ENCODE measurements around the gene MAPKAP1.
A peak's percentile ranks its signal among the peaks of the same experiment; 100 is the strongest.

Gene MAPKAP1

DNA sequence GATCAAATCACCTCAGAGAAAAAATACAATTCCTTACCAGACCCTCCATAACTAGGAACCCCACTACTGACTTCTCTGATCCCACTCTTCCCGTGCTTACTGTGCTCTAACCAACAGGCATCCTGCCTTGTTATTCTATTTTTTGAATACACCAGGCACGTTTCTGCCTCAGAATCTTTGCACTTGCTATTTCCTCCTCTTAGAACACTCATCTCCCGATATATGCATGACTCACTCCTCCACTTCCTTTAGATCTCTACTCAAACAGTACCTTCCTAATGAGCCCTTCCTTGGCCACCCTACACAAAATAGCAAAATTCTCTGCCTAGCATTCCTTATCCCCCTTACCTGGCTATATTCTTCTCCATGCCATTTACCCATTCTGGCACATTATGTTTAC is 43.9 kb downstream of the MAPKAP1 start:
- H3K36me3 Mint-ChIP-seq (ENCODE audit: low read depth) = peaks cover 38% of the 10 kb centered on the region
- H3K27ac Mint-ChIP-seq = peak overlapping the region; percentile 85
- peak overlapping the region; percentile 42 for H3K4me3 Mint-ChIP-seq

GRCh38 chr9:125660557-125660956 is 46.5 kb downstream of the MAPKAP1 start:
- Mint-ChIP-seq H3K27me3 (no peaks in the 10 kb centered on the region), H3K27ac (no peak overlapping the region), H3K4me1 (ENCODE audit: low read depth) (peaks cover 16% of the 10 kb centered on the region), H3K9me3 (no peaks in the 10 kb centered on the region), H3K4me3 (no peak overlapping the region), H3K36me3 (ENCODE audit: low read depth) (peaks cover 45% of the 10 kb centered on the region)

More for the DNA sequence above, 43.9 kb downstream of the MAPKAP1 start:
- Mint-ChIP-seq H3K27me3 (no peaks in the 10 kb centered on the region), H3K9me3 (no peaks in the 10 kb centered on the region), H3K4me1 (ENCODE audit: low read depth) (peaks cover 16% of the 10 kb centered on the region)

DNA sequence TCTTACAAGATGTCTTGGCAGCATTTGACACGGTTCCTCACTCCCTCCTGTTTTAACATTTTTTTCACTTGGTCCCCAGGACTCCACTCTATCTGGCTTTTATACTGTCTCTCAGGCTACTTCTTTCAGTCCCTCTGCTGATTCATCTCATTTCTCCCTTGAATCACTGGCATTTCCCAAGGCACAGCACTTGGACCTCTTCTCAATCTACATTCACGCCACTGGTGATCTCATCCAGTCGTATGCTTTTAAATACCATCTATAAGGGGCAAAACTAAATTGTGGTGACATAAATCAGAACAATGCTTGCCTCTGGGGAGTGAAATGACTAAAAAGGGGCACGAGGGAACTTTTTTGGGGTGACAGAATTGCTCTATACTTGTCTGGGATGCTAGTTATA is 47.1 kb downstream of the MAPKAP1 start:
- Mint-ChIP-seq H3K9me3 (no peaks in the 10 kb centered on the region), H3K27ac (no peak overlapping the region), H3K27me3 (no peaks in the 10 kb centered on the region), H3K4me3 (no peak overlapping the region), H3K4me1 (ENCODE audit: low read depth) (peaks cover 16% of the 10 kb centered on the region), H3K36me3 (ENCODE audit: low read depth) (peaks cover 41% of the 10 kb centered on the region)

- Mint-ChIP-seq H3K4me3 (no peak overlapping the region), H3K27ac (no peak overlapping the region), H3K36me3 (ENCODE audit: low read depth) (peaks cover 42% of the 10 kb centered on the region), H3K4me1 (ENCODE audit: low read depth) (peaks cover 19% of the 10 kb centered on the region), H3K9me3 (no peaks in the 10 kb centered on the region), H3K27me3 (no peaks in the 10 kb centered on the region)
Observed at GRCh38 chr9:125659201-125659840, 47.7 kb downstream of the MAPKAP1 start.

DNA sequence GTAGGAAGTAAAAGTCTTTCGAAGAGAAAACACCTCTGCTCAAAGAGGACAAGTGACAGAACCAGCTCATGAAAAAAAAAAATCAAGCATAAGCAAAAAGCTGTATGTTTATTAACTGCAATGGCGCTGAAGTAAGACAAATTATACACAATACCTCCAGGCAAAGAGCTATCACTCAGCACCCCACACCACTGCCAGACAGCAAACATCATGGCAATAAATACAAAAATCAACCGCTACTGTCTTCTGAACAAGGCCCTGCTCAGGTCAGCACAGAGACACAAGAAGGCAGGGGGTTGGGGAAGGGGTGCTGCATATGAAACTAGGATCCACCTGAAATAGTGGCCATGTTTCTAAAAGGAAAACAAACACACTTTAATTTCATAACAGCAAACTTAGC is 50.4 kb downstream of the MAPKAP1 start:
- Mint-ChIP-seq H3K27me3 (no peaks in the 10 kb centered on the region), H3K4me3 (no peak overlapping the region), H3K9me3 (no peaks in the 10 kb centered on the region), H3K27ac (no peak overlapping the region), H3K4me1 (ENCODE audit: low read depth) (peaks cover 31% of the 10 kb centered on the region), H3K36me3 (ENCODE audit: low read depth) (peaks cover 45% of the 10 kb centered on the region)

DNA sequence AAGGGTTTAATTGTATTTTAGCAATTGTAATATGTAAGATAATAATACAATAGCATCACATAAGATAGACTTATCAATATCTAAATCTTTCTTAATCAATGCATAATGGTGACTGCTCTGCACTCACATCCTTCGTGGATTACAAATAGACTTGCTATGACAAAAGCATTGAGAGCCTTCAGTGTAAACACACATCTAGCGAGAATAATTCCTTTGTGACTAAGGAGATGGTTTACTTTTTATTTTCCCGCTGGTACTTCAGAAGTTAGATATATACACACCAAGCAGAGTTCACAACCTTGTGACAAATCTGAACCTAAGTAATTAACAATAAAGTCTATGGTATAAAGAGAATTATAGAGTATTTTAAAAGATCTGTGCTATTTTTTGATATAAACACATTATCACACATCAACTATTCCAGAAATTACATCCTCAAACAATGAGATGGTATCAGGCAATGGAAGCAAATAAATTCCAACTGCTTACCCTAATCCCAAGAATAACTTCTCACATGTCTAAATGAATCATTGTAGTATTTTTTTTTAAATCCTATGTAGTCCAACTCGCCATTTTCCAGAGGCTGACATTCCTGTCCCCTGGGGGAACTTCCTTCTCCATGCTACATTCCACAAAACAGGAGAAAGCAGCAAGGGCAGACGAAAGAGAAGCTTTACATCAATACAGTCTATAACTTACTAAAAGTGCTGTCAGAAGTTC is 51.2 kb downstream of the MAPKAP1 start:
- Mint-ChIP-seq H3K4me3 (no peak overlapping the region), H3K4me1 (ENCODE audit: low read depth) (peaks cover 38% of the 10 kb centered on the region), H3K27me3 (no peaks in the 10 kb centered on the region), H3K27ac (no peak overlapping the region), H3K36me3 (ENCODE audit: low read depth) (peaks cover 49% of the 10 kb centered on the region), H3K9me3 (no peaks in the 10 kb centered on the region)

GRCh38 chr9:125655066-125655633 is 51.9 kb downstream of the MAPKAP1 start:
- Mint-ChIP-seq H3K4me3 (no peak overlapping the region), H3K27ac (no peak overlapping the region), H3K4me1 (ENCODE audit: low read depth) (peaks cover 45% of the 10 kb centered on the region), H3K27me3 (no peaks in the 10 kb centered on the region), H3K9me3 (no peaks in the 10 kb centered on the region), H3K36me3 (ENCODE audit: low read depth) (peaks cover 54% of the 10 kb centered on the region)

DNA sequence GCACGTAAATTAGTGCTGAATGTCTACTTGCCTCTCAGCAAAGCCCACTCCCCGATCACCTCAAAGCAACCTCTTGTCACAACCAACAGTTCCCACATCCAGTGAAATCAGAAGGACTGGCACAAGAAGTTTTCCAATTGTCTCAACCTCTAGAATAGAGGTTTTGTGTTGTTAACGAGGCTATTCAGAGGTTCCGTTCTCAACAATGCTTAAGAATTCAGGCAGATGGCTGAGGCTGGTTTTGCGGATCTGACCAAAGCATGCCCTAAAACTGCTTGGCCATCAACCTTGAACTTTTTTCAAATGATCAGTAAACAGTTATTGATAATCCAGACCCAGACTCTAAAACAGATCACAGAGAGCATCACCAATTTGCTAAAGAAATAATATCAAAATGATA is 52.9 kb downstream of the MAPKAP1 start:
- H3K9me3 Mint-ChIP-seq = no peaks in the 10 kb centered on the region
- no peak overlapping the region for H3K4me3 Mint-ChIP-seq
- H3K4me1 Mint-ChIP-seq (ENCODE audit: low read depth) = peaks cover 55% of the 10 kb centered on the region
- peaks cover 61% of the 10 kb centered on the region for H3K36me3 Mint-ChIP-seq (ENCODE audit: low read depth)
- H3K27ac Mint-ChIP-seq = peak overlapping the region; percentile 3
- no peaks in the 10 kb centered on the region for H3K27me3 Mint-ChIP-seq

GRCh38 chr9:125653325-125653724 is 53.7 kb downstream of the MAPKAP1 start:
- H3K27ac Mint-ChIP-seq = peak overlapping the region; percentile 74
- peaks cover 63% of the 10 kb centered on the region for H3K4me1 Mint-ChIP-seq (ENCODE audit: low read depth)

DNA sequence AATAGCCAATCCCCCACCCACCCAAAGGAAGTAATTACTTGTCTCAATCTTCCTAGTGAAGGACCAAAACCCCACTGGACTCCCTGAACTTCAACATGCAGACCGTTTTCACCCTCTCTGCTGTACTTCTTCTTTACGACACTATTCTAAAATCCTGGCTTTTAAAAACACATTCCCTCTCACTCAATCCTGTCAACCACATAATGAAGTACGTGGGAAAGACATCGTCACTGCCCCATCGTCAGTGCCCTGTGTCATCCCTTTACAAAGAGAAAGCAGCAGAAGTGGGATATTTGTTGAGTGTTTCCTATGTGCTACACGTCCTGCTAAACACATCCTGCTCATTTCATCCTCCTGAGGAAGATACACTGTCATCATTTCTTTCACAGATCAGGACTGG is 54.2 kb downstream of the MAPKAP1 start:
- Mint-ChIP-seq H3K4me3 (peak overlapping the region; percentile 12), H3K4me1 (ENCODE audit: low read depth) (peaks cover 69% of the 10 kb centered on the region)

More at GRCh38 chr9:125653325-125653724, 53.7 kb downstream of the MAPKAP1 start:
- Mint-ChIP-seq H3K9me3 (no peaks in the 10 kb centered on the region), H3K36me3 (ENCODE audit: low read depth) (peaks cover 63% of the 10 kb centered on the region), H3K27me3 (no peaks in the 10 kb centered on the region), H3K4me3 (no peak overlapping the region)

GRCh38 chr9:125652233-125652594 is 54.8 kb downstream of the MAPKAP1 start:
- no peaks in the 10 kb centered on the region for H3K27me3 Mint-ChIP-seq
- no peak overlapping the region for H3K4me3 Mint-ChIP-seq
- peaks cover 62% of the 10 kb centered on the region for H3K36me3 Mint-ChIP-seq (ENCODE audit: low read depth)
- H3K9me3 Mint-ChIP-seq = no peaks in the 10 kb centered on the region
- peak overlapping the region; percentile 74 for H3K27ac Mint-ChIP-seq
- H3K4me1 Mint-ChIP-seq (ENCODE audit: low read depth) = peaks cover 74% of the 10 kb centered on the region

More for the DNA sequence above, 54.2 kb downstream of the MAPKAP1 start:
- Mint-ChIP-seq H3K27ac (peak overlapping the region; percentile 74), H3K36me3 (ENCODE audit: low read depth) (peaks cover 61% of the 10 kb centered on the region), H3K9me3 (no peaks in the 10 kb centered on the region), H3K27me3 (no peaks in the 10 kb centered on the region)

GRCh38 chr9:125651576-125652232 is 55.3 kb downstream of the MAPKAP1 start:
- peaks cover 79% of the 10 kb centered on the region for H3K4me1 Mint-ChIP-seq (ENCODE audit: low read depth)

GRCh38 chr9:125650271-125650737 is 56.7 kb downstream of the MAPKAP1 start:
- Mint-ChIP-seq H3K27ac (peak overlapping the region; percentile 94), H3K9me3 (no peaks in the 10 kb centered on the region), H3K4me1 (ENCODE audit: low read depth) (peaks cover 93% of the 10 kb centered on the region), H3K4me3 (peak overlapping the region; percentile 67), H3K36me3 (ENCODE audit: low read depth) (peaks cover 46% of the 10 kb centered on the region), H3K27me3 (no peaks in the 10 kb centered on the region)

More at GRCh38 chr9:125651576-125652232, 55.3 kb downstream of the MAPKAP1 start:
- Mint-ChIP-seq H3K27ac (peak overlapping the region; percentile 94), H3K36me3 (ENCODE audit: low read depth) (peaks cover 58% of the 10 kb centered on the region), H3K9me3 (no peaks in the 10 kb centered on the region), H3K4me3 (no peak overlapping the region), H3K27me3 (no peaks in the 10 kb centered on the region)

DNA sequence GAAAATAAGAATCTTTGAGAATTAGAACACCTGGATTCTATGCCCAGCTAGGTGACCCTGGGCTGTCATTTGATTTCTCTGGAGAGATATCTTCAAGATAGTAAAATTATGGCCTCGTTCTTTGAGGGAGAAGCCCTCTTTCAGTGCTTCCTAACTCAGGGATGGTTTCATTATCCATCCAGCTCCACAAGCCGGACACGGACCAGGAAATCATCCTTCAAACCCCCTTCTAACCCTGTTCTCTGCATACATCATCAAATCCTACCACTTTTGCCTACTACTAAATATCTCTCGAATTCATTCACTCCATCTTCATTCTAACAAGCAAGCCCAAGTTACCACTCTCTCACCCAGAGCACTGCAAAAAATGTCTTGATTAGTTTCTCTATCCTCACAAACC is 57.2 kb downstream of the MAPKAP1 start:
- Mint-ChIP-seq H3K4me3 (peak overlapping the region; percentile 67), H3K27me3 (no peaks in the 10 kb centered on the region), H3K9me3 (no peaks in the 10 kb centered on the region), H3K36me3 (ENCODE audit: low read depth) (peaks cover 50% of the 10 kb centered on the region), H3K4me1 (ENCODE audit: low read depth) (peaks cover 98% of the 10 kb centered on the region), H3K27ac (peak overlapping the region; percentile 94)

DNA sequence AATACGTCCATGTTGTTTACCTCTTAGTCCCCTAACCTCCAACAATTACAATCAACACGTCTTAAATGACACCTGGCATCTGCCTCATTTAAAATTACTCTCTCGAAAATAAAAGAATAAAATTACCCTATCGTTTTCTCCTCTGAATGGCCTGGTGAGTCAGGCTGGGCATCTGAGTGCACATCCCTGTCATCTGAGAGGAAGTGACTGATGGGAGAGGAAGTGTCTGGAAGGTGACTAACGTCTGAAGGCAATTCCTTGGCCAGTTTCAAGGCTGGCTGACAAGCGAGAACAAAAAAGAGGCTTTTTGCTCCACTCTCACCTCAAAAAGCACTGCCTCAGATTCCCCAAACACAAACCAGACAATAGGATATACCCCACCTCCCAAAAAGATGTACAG is 57.7 kb downstream of the MAPKAP1 start:
- Mint-ChIP-seq H3K9me3 (no peaks in the 10 kb centered on the region), H3K36me3 (ENCODE audit: low read depth) (peaks cover 53% of the 10 kb centered on the region), H3K4me1 (ENCODE audit: low read depth) (peaks cover 100% of the 10 kb centered on the region), H3K4me3 (peak overlapping the region; percentile 57), H3K27me3 (no peaks in the 10 kb centered on the region), H3K27ac (peak overlapping the region; percentile 94)

All from stimulated activated naive CD8-positive, alpha-beta T cell treated with anti-CD3 and anti-CD28 coated beads, Interleukin-15, Interleukin-2, amounts not matched to agents 100 ng/mL and 50 ng/mL, for 24 hours (primary cell).